Liver (tissue), 3 donors: ENCODE results near the gene FAM181A.

ENCODE experiments used
- EGR1 ChIP-seq, 2 donors: IDR thresholded peaks; 2 replicates each; pipeline ENCODE4 v1.6.1; 2016 to 2018; ENCODE audit warnings: antibody characterized with exemption in 2 of 2, low read depth in 2 of 2
- FOXA1 ChIP-seq: IDR thresholded peaks from 2 replicates; pipeline ENCODE4 v1.6.1; 2016; ENCODE audit warnings: antibody characterized with exemption
- JUND ChIP-seq, 2 donors: IDR thresholded peaks; 2 replicates each; pipeline ENCODE4 v1.6.1; 2016; ENCODE audit warnings: antibody characterized with exemption in 2 of 2
- NR2F2 ChIP-seq: IDR thresholded peaks from 2 replicates; pipeline ENCODE4 v1.6.1; 2016; ENCODE audit warnings: antibody characterized with exemption
- RAD21 ChIP-seq, 2 donors: IDR thresholded peaks; 2 replicates each; pipeline ENCODE4 v1.6.1; 2016; ENCODE audit warnings: antibody characterized with exemption in 2 of 2, mild to moderate bottlenecking in 2 of 2
- RXRA ChIP-seq, 2 donors: IDR thresholded peaks; 2 replicates each; pipeline ENCODE4 v1.6.1; 2017 to 2018; ENCODE audit warnings: antibody characterized with exemption in 2 of 2, mild to moderate bottlenecking in 1 of 2
- SP1 ChIP-seq: IDR thresholded peaks from 2 replicates; pipeline ENCODE4 v1.6.1; 2018; ENCODE audit warnings: antibody characterized with exemption, mild to moderate bottlenecking
- TF ChIP-seq, protein P1 (sequence below): fragments of 150-350 bp; IDR thresholded peaks from 2 replicates; pipeline ENCODE4 v1.5.1; 2017; ENCODE audit warnings: improper control_type of control experiment, low read depth, low read length; ENCODE audit not compliant: missing input control
- TF ChIP-seq, protein P2 (sequence below): IDR thresholded peaks from 2 replicates; pipeline ENCODE4 v1.6.1; 2016; ENCODE audit warnings: antibody characterized with exemption
- TF ChIP-seq, protein P3 (sequence below): IDR thresholded peaks from 2 replicates; pipeline ENCODE4 v1.6.1; 2016; ENCODE audit warnings: antibody characterized with exemption
- TF ChIP-seq, protein P4 (sequence below): IDR thresholded peaks from 2 replicates; pipeline ENCODE4 v1.6.1; 2016; ENCODE audit warnings: antibody characterized with exemption
- TF ChIP-seq, protein P5 (sequence below): IDR thresholded peaks from 2 replicates; pipeline ENCODE4 v1.6.1; 2016; ENCODE audit warnings: antibody characterized with exemption, mild to moderate bottlenecking
- donor health status: healthy.
- donor health status: healthy.

DNA sequence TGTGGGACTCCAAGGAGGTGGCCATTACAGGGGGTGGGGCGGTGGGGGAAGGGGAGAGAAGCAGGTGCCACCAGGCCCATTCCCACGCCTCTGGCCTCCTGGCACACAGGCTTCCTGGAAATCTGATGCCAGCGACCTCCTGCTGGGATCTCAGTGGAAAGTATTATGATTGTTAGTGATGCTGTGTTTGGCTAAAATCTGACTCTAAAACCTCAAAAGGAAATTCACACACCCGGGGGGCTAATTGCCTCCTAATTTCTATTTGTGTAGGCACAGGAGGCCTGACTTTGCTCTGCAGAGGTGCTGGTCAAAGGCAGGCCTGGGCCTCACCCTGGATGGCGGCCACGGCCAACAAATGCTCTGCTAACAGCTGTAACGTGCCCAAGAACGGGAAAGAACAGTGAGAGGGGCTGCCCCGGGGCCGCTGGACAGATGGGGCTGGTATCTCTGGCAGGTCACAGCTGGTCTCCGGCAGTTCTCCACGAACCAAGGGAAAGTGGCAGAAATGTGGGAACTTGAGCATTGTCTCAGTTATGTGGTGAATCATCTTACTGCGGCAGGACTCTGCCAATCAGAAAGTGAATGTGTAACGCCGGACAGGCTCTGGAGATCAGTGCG lies 14.3 kb downstream of the FAM181A start:
- TF ChIP-seq, protein P1, sequence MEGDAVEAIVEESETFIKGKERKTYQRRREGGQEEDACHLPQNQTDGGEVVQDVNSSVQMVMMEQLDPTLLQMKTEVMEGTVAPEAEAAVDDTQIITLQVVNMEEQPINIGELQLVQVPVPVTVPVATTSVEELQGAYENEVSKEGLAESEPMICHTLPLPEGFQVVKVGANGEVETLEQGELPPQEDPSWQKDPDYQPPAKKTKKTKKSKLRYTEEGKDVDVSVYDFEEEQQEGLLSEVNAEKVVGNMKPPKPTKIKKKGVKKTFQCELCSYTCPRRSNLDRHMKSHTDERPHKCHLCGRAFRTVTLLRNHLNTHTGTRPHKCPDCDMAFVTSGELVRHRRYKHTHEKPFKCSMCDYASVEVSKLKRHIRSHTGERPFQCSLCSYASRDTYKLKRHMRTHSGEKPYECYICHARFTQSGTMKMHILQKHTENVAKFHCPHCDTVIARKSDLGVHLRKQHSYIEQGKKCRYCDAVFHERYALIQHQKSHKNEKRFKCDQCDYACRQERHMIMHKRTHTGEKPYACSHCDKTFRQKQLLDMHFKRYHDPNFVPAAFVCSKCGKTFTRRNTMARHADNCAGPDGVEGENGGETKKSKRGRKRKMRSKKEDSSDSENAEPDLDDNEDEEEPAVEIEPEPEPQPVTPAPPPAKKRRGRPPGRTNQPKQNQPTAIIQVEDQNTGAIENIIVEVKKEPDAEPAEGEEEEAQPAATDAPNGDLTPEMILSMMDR: no peak
- TF ChIP-seq EGR1 (IDR thresholded peaks at IDR 0.05; ENCODE audit: low read depth in 2 of 2) (no peak), RXRA (IDR thresholded peaks at IDR 0.05) (no peak), SP1 (no peak), FOXA1 (no peak), RAD21 (IDR thresholded peaks at IDR 0.05) (no peak), JUND (IDR thresholded peaks at IDR 0.05) (no peak), NR2F2 (no peak)
- TF ChIP-seq, protein P2, sequence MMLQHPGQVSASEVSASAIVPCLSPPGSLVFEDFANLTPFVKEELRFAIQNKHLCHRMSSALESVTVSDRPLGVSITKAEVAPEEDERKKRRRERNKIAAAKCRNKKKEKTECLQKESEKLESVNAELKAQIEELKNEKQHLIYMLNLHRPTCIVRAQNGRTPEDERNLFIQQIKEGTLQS: no peak
- TF ChIP-seq, protein P3, sequence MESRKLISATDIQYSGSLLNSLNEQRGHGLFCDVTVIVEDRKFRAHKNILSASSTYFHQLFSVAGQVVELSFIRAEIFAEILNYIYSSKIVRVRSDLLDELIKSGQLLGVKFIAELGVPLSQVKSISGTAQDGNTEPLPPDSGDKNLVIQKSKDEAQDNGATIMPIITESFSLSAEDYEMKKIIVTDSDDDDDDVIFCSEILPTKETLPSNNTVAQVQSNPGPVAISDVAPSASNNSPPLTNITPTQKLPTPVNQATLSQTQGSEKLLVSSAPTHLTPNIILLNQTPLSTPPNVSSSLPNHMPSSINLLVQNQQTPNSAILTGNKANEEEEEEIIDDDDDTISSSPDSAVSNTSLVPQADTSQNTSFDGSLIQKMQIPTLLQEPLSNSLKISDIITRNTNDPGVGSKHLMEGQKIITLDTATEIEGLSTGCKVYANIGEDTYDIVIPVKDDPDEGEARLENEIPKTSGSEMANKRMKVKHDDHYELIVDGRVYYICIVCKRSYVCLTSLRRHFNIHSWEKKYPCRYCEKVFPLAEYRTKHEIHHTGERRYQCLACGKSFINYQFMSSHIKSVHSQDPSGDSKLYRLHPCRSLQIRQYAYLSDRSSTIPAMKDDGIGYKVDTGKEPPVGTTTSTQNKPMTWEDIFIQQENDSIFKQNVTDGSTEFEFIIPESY: no peak
- TF ChIP-seq, protein P4, sequence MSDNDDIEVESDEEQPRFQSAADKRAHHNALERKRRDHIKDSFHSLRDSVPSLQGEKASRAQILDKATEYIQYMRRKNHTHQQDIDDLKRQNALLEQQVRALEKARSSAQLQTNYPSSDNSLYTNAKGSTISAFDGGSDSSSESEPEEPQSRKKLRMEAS: no peak
- TF ChIP-seq, protein P5, sequence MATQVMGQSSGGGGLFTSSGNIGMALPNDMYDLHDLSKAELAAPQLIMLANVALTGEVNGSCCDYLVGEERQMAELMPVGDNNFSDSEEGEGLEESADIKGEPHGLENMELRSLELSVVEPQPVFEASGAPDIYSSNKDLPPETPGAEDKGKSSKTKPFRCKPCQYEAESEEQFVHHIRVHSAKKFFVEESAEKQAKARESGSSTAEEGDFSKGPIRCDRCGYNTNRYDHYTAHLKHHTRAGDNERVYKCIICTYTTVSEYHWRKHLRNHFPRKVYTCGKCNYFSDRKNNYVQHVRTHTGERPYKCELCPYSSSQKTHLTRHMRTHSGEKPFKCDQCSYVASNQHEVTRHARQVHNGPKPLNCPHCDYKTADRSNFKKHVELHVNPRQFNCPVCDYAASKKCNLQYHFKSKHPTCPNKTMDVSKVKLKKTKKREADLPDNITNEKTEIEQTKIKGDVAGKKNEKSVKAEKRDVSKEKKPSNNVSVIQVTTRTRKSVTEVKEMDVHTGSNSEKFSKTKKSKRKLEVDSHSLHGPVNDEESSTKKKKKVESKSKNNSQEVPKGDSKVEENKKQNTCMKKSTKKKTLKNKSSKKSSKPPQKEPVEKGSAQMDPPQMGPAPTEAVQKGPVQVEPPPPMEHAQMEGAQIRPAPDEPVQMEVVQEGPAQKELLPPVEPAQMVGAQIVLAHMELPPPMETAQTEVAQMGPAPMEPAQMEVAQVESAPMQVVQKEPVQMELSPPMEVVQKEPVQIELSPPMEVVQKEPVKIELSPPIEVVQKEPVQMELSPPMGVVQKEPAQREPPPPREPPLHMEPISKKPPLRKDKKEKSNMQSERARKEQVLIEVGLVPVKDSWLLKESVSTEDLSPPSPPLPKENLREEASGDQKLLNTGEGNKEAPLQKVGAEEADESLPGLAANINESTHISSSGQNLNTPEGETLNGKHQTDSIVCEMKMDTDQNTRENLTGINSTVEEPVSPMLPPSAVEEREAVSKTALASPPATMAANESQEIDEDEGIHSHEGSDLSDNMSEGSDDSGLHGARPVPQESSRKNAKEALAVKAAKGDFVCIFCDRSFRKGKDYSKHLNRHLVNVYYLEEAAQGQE: no peak
